ENCODE data around the gene LSM6.

The LSM6 gene

DNA sequence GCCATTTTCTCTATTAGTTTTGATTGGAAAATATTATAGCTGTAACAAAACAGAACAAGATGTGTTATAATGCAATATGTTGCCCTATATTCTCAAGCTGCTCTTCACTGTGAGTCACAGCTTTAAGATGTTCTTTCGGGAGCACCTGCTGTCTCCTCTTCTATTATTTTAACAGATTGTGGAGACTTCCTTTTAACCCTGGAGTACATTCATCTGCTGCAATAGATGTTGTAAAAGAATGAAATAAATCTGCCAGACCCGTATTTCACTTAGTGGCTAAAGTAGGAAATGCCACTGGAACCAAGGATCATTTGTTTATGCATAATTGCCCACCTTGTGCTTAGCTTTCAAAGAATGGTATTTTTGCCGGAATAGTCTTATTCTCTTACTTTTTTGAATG is 11.1 kb downstream of the LSM6 start:
- no peak for DNase-seq

DNA sequence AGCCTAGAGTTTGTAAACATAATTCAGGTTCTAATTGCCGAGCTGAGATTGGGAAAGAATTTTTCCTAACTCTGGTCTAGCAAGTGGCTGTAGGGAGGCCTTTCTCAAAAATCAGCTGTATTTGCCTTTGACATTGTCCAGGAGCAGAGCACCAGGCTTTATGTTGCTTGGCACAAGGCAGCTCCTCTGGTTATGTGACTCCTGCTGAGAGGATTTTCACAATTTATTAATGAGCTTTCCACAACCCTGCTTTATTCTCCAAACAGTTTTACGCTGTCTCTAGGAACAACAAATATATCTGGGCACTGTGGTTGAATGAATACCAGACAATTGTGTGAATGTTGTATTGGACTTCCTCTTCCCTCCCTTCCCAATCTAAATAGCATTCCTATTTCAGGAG is 14.9 kb downstream of the LSM6 start:
- no peak for DNase-seq

DNA sequence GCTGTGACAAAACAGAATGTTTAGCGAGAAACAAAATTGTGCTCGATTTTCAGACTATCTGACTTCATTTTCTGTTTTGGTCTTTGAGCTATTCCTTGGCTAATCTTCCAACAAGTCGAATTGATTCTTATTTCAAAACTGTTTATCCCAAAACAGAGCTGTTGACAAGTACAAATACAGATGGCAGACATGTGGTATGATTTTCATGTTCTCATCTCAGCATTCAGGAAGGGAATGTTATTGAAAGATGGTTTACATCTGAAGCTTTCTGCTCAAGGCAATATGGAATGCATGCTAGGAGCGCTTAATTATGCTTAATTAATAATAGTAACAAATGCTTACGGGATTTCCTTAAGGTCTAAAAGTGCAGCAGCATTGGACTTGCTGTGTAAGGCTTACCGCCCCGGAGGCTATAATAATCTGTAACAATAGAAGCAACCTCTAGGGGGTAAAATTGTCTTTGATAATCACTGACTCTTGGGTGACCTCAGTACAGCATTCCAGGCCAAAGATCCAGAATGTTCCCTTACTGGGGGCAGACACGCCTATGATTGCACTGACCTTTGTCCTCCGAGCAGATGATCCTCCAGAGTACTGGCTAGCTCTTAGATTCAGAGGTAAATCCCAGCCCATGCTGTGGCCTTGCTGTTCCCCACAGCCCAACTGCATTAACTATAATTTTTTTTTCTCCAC is 16.4 kb downstream of the LSM6 start:
- DNase-seq, result no peak

DNA sequence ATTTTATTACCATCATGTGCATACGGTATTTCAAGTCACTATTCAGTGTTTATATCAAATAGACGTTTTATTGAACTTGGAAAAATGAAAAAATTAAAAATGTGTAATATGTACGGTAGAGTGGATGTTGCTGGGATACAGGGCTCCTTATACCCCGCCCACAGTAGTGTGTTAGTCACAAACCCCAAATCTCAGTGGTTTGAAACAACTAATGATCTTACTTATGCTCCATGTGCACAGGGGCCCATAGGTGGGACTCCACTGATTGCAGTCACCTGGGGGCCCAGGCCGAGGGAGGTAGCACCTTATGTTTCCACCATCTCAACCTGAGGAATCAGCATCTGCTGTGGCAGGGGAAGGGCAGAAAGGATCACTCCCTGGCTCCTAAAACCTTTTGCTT is 18.1 kb downstream of the LSM6 start:
- DNase-seq, result no peak

DNA sequence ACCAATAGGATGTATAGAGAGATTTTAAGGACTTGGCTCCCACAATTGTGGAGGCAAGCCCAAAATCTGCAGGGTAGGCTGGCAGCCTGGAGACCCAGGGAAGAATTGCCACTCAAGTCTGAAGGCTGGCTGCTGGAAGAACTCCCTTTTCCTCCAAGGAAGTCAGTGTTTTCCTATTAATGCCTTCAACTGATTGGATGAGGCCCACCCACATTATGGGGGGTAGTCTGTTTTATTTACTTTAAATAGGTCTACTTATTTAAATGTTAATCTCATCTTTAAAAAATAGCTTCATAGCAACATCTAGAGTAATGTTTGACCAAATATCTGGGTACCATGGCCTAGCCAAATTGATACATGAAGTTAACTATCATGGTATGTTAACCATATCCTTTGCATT is 18.7 kb downstream of the LSM6 start:
- DNase-seq, result no peak

DNA sequence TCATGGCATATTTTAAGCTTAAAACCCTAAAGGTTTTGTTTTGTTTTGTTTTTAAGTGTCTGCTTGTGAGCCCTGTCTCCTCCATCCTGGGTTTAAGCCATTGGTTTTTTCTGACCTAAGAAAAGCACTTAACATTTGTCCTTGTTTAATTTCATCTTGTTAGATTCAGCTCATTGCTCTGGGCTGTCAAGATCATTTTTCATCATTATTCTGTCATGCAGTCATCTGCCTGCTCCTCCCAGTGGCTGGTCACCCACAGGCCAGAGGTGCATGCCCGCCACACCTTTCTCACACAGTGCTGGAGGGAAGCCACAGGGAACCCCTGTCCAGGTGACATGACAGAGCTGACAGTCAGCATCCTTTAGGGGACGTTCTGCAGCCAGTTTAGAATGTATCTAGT is 27.1 kb downstream of the LSM6 start:
- no peak for DNase-seq

DNA sequence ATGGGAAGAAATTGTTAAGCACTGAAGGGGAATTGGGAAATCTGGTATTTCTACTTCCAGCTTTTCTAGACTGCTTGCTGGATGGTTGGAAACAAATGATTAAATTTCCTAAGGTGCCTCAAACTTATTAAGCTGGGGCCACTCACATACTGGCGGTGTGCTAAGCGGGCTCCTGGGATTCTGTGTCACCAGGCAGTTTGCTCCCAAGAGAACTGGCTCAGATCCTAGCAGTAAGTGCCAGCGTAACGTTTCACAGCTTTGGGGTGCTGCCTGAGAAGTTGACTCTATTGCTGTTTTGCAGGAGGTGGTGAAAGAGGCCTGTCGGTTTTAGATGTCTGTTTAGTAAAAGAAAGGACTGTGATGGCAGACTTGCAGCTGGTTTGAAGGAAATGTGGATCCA is 31.9 kb downstream of the LSM6 start:
- no peak for DNase-seq

DNA sequence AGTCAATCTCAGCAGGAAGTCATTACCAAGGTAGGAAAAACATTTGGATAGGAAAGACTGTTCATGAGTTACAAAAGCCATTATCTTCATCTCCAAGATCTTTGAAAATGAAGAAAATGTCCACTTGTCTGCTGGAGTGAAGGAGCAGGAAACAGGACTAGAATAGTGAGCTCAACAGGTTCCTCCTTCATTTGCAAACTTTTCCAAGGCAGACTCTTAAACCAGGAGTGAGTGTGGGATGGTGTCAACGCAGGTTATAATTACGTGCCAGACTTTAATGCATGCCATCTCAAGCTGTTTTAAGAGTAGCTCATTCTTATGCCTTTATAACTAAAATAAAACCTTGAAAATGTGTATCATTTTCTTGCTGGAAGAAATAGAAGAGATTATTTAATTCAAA is 35.4 kb downstream of the LSM6 start:
- DNase-seq, result no peak

DNA sequence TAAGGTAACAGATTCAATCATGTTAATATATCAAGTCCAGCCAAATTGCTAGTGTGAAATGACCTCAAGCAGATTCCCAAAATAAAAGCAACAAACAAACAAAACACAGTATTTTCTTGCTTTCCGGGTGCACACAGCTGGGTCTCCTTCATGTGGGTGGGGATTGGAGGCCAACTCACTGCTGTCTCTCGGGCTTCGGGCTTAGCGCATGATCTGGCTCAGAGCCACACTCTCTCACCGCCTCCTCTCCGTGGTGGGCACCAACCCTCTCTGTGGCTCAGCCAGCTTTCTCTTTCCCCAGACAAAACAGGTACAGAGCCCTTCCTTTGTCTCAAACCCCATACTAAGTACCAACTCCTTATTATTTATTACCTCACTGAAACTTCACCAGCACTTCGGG is 35.9 kb downstream of the LSM6 start:
- DNase-seq, result no peak

DNA sequence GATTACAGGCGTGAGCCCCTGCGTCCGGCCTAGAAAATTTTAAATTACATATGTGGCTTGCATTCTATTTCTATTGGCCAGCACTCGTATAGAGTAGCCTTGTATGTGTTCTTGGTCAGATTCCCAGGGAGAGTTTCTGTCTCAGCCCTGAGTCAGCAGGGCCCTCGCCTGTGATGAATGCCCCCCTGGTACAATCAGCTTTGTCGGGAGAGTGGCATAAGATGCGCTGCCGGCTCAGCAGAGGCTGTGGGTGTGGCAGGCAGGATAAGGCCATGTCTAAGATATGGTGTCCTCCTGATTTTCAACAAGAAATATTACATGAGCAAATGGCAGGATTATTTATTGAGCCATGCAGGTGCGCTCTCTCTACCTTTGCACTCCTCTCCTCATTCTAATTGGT is 37.3 kb downstream of the LSM6 start:
- no peak for DNase-seq

DNA sequence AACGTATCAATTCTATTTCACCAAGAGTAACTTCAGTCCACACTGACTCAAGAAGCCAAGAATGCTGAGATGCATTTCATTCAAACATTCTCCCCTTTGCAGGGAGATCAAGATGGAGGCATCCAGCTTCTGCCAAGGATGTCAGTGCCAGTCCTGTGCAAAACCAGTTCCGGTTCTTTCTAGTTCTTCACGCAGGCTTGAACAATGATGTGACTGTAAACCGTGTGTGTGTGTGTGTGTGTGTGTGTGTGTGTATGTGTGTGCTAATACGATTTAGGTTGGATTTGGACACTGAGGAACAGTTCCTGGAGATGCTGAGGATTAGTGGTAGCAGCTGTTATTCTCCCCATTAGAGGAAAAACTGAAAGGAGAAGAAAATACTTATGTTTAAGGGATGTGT is 38.7 kb downstream of the LSM6 start, which contains the start of gene REELD1:
REELD1 (plus strand) TSS at position 301 of the 400 bp plus-strand sequence. CDS start 2,415 bp downstream, outside the sequence.
- DNase-seq, result no peak

DNA sequence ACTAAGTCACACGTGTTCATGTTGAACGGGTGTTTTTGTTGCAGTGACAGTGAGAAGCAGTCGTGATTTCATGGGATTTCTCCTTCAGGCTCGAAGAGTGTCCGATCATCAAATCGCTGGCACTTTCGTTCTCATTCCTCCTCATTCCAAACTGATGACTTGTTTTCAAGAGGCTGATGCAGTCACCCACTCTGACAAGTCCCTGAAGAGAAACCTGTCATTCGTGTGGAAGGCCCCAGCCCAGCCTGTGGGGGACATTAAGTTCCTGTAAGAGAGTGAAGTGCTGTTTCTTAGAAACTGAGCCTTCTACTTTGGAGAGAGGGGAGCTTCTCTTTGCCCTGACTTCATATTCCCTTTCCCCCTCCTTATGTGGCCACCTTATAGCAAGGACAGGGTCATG is 46.8 kb downstream of the LSM6 start:
- peak; percentile 43 for DNase-seq

DNA sequence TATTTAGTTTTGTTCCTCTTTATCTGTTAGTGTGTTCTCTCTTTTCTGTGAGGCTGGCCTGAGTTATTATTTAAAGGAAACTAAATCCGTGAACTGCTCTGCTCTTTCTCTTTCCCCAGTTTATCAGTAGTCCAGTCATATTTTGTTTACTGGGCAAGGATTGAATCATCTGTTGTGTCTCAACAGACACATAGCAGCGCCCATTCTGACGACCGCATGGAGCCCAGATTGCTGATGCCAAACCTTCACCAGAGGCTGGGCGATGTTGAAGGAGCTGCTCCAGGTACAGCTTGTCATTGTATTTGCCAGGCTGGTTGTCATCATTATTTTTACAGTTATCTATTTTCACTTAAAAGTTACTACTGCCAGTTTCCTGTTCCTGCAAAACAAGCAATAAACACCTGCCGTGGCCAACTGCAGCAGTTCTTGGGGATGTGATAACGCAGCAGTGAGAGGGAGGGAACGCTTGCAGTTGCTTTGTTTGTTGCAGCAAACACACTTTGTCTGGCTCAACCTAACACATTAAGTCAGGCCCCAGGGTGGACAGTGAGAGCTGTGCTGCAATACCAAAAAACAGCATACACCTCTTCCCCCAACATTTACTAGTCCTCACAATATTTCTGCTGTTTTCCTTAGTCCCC is 48.9 kb downstream of the LSM6 start:
- DNase-seq, result no peak

DNA sequence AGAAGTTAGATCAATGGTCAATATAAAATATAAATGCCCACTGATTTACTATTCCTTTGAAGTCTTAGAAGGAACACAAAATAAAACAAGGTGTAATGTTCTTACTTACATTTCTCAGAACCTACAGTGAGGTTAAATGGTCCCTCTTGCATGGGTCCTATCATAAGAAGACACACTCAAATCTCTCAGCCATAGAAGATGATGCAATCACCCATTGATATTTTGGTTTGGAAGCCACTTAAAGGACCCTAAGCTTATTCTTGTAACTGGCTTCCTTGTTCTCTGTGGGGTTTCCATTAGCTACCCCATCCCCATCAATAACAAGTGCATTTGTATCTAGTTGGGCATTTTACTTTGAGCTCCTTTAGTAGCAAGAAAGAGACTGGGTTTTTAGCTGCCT is 53.9 kb downstream of the LSM6 start:
- no peak for DNase-seq

DNA sequence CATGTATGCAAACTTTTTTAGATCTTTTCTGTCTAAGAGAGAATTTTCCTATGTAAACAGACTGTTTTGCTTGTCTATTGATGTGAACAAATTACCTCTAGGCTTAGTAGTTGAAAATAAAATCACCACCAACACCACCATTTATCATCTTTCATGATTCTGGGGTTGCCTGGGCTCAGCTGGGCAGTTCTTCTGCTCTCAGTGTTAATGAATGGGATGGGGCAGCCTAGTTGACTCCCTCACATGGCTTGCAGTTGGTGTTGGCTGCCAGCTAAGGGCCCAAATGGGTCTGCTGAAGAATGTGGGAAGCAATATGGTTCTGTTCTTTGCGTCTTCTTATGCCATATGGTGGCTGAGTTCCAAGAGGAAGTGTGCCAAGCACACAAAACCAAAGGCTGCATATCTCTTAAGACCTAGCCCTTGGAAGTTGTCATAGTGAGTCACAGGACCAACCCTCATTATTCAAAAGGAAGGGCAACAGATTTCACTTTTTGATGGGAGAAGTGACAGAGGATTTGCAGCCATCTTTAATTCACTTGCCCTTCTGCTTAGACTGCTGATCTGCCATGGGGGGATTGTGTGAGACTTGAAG is 56.7 kb downstream of the LSM6 start:
- DNase-seq, result no peak

DNA sequence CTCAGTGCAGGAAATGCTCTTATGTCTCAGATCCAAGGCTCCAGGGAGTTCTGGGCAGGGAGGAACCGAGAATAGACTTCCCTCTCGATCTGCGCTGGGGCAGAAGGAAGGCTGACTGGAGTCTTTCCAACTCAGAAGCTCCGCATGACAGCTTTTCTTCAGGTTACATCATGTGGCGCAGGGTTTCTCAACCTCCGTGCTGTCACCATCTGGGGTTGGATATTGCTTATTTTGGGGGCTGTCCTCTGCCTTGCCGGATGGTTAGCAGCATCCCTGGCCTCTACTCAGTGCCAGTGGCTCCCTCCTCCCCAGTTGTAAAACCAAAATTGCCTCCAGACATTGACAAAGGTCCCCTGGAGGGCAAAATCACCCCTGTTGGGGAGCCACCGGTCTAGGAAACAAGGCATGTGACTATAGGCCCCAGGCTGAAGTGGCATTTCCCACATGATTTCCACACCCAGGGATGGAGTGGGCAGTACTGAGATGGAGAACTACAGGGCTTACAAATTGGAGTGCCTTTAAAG is 60.2 kb downstream of the LSM6 start:
- peak; percentile 51 for DNase-seq

DNA sequence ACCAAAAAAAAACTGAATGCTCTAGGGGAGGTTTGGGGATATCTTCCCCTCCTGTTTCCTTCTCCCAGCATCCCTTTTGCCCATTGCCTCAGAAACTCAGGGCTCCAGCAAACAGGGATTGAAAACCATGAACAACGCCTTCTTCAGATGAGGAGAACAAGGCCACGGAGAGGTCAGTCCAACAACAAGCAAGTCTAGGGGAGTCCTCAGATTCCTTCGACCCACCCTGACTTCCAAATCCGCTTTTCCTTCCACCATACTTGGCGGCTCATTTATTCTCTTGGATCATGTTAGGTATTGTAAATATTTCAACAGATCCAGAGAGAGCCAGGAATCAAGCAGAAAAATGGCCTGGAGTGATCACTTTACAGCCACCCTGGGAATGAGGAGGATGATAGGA is 60.7 kb downstream of the LSM6 start:
- no peak for DNase-seq

DNA sequence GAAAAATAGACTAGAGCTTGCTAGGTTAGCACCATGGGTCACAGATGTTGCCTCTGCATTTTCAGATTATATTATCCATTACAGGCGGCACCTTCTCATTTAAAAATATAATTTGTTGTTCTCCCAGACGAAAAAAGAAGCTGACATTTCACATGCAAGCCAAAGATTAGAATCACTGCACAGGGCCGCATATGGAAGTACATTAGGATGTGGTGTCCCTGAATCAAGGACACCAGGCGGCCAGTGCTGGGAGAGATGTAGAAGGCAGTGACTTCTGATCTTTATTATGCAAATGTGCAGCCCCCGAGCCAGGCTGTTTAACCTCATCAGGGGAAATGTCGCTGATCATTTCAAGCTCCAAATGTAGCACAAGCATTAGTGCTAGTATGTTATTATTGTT is 61.6 kb downstream of the LSM6 start:
- no peak for DNase-seq

DNA sequence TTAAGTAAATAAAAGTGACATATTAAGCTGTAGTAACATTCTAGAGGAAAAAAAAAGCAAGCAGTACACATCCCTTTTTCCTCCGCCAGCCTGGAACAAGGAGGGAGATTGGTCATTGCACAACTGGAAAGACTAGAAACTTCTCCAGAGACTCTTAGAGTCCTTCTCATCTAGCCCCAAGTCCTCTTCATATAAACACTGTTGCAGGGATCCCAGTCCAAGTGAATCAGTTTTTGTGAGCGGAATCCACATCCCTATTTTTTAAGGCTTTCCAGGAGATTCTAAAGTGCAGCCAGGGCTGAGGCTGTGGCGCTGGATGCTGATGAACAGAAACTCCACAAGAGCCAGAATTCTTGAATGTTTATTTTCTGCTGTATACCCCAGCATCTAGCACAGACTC is 62.6 kb downstream of the LSM6 start:
- no peak for DNase-seq
